Lower leg skin (tissue), 3 donors: Measurements from ENCODE around the gene COL25A1.

Source experiments
- POLR2A ChIP-seq, 2 donors: fragments of 450-650 bp; IDR thresholded peaks; one replicate each; pipeline ENCODE4 v1.6.1; 2016 to 2017; ENCODE audit warnings: antibody characterized with exemption in 2 of 2, mild to moderate bottlenecking in 1 of 2, moderate library complexity in 1 of 2
- TF ChIP-seq, protein P1 (sequence below), 3 donors: fragments of 450-650 bp; IDR thresholded peaks; one replicate each; pipeline ENCODE4 v1.5.1; 2016; ENCODE audit warnings: antibody characterized with exemption in 3 of 3, mild to moderate bottlenecking in 3 of 3, moderate library complexity in 2 of 3

DNA sequence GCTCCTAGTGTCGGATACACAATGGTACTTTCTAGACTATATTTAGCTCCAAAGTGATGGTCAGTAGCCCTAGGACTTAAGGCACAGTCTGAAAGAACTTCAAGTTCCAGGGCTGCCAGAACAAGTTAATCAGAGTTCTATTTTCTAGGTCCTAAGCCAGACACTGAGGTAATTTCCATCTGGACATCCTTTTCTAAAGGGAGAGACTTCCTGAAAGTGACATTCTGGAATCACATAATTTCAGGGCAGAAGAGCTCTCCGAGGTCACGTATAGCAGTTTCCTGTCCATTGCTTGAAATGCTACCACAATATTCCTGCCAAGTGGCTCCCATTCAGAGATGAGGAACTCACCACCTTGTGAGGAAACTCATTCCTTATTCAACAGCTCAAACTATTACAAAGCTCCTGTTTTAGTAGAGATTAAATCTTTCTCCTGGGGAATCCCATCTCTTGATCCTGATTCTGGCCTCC, 117.9 kb downstream of the COL25A1 start:
- TF ChIP-seq, protein P1, sequence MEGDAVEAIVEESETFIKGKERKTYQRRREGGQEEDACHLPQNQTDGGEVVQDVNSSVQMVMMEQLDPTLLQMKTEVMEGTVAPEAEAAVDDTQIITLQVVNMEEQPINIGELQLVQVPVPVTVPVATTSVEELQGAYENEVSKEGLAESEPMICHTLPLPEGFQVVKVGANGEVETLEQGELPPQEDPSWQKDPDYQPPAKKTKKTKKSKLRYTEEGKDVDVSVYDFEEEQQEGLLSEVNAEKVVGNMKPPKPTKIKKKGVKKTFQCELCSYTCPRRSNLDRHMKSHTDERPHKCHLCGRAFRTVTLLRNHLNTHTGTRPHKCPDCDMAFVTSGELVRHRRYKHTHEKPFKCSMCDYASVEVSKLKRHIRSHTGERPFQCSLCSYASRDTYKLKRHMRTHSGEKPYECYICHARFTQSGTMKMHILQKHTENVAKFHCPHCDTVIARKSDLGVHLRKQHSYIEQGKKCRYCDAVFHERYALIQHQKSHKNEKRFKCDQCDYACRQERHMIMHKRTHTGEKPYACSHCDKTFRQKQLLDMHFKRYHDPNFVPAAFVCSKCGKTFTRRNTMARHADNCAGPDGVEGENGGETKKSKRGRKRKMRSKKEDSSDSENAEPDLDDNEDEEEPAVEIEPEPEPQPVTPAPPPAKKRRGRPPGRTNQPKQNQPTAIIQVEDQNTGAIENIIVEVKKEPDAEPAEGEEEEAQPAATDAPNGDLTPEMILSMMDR (IDR thresholded peaks at IDR 0.05): no peak
- no peak for TF ChIP-seq POLR2A (IDR thresholded peaks at IDR 0.05)
